H9 (cell line): ENCODE data around the gene MRPS6. TPM values are rescaled to one million over a fixed set of nuclear protein-coding genes. Genes with fewer than 3 reads are reported as not detected.

Source experiments
- DNase-seq: peaks from one replicate; pipeline ENCODE4 v3.0.0-alpha.2; 2017
- H2AFZ ChIP-seq: one replicate; pipeline ENCODE4 v1.6.1; 2013; ENCODE audit warnings: mild to moderate bottlenecking, low read length, control low read depth, moderate library complexity
- H2AK5ac ChIP-seq: 2 replicates; pipeline ENCODE4 v1.6.1; 2013; ENCODE audit warnings: low read length, control low read depth, mixed read lengths; ENCODE audit not compliant: insufficient read length
- H2BK120ac ChIP-seq: one replicate; pipeline ENCODE4 v1.6.1; 2013; ENCODE audit warnings: low read depth, mild to moderate bottlenecking, low read length, control low read depth, inconsistent platforms; ENCODE audit not compliant: poor library complexity, severe bottlenecking
- H2BK12ac ChIP-seq: 2 replicates; pipeline ENCODE4 v1.6.1; 2013; ENCODE audit warnings: low read length, control low read depth, mixed read lengths, low read depth; ENCODE audit not compliant: insufficient read length
- H2BK15ac ChIP-seq: 2 replicates; pipeline ENCODE4 v1.6.1; 2013; ENCODE audit warnings: low read depth, low read length, control low read depth
- H2BK20ac ChIP-seq: one replicate; pipeline ENCODE4 v1.6.1; 2013; ENCODE audit warnings: low read depth, mild to moderate bottlenecking, low read length, control low read depth, inconsistent platforms; ENCODE audit not compliant: poor library complexity, severe bottlenecking
- H2BK5ac ChIP-seq: 2 replicates; pipeline ENCODE4 v1.6.1; 2013; ENCODE audit warnings: low read length, control low read depth, mixed read lengths; ENCODE audit not compliant: insufficient read length
- H3K14ac ChIP-seq: 2 replicates; pipeline ENCODE4 v1.6.1; 2013; ENCODE audit warnings: low read length, control low read depth; ENCODE audit not compliant: insufficient read depth
- H3K18ac ChIP-seq: 2 replicates; pipeline ENCODE4 v1.6.1; 2013; ENCODE audit warnings: low read depth, mild to moderate bottlenecking, mixed read lengths, low read length, control low read depth; ENCODE audit not compliant: insufficient read length
- H3K23ac ChIP-seq: 2 replicates; pipeline ENCODE4 v1.6.1; 2013; ENCODE audit warnings: low read length, control low read depth, mixed read lengths, low read depth; ENCODE audit not compliant: insufficient read length
- H3K23me2 ChIP-seq: 2 replicates; pipeline ENCODE4 v1.6.1; 2013; ENCODE audit warnings: low read depth, mild to moderate bottlenecking, mixed read lengths, low read length, control low read depth; ENCODE audit not compliant: insufficient read length, poor library complexity, severe bottlenecking
- H3K27ac ChIP-seq: 2 replicates; pipeline ENCODE4 v1.5.1; 2013; ENCODE audit warnings: low read length, control low read depth, mixed read lengths, low read depth; ENCODE audit not compliant: insufficient read length
- H3K27me3 ChIP-seq: 2 replicates; pipeline ENCODE4 v1.6.1; 2013; ENCODE audit warnings: low read length, control low read depth, inconsistent platforms; ENCODE audit not compliant: insufficient read depth
- H3K4ac ChIP-seq: 2 replicates; pipeline ENCODE4 v1.6.1; 2013; ENCODE audit warnings: low read depth, mild to moderate bottlenecking, control low read depth, inconsistent platforms, low read length, moderate library complexity
- H3K4me1 ChIP-seq: 2 replicates; pipeline ENCODE4 v1.6.1; 2013; ENCODE audit warnings: low read length, control low read depth, inconsistent platforms; ENCODE audit not compliant: insufficient read depth
- H3K4me2 ChIP-seq: 2 replicates; pipeline ENCODE4 v1.6.1; 2013; ENCODE audit warnings: low read length, control low read depth, mixed read lengths; ENCODE audit not compliant: insufficient read length, insufficient read depth
- H3K56ac ChIP-seq: 2 replicates; pipeline ENCODE4 v1.6.1; 2013; ENCODE audit warnings: low read depth, mild to moderate bottlenecking, mixed read lengths, low read length, control low read depth; ENCODE audit not compliant: insufficient read length
- H3K79me1 ChIP-seq: 2 replicates; pipeline ENCODE4 v1.6.1; 2013; ENCODE audit warnings: low read depth, mild to moderate bottlenecking, moderate library complexity, low read length, control low read depth, inconsistent platforms; ENCODE audit not compliant: insufficient read depth, poor library complexity, severe bottlenecking
- H3K79me2 ChIP-seq: 2 replicates; pipeline ENCODE4 v1.6.1; 2013; ENCODE audit warnings: low read length, control low read depth, inconsistent platforms; ENCODE audit not compliant: insufficient read depth
- H3K9ac ChIP-seq: 2 replicates; pipeline ENCODE4 v1.6.1; 2013; ENCODE audit warnings: low read length, control low read depth, mixed read lengths; ENCODE audit not compliant: insufficient read length; ENCODE audit errors: extremely low read depth
- H3K9me3 ChIP-seq: one replicate; pipeline ENCODE4 v1.6.1; 2013; ENCODE audit warnings: low read depth, low read length, inconsistent platforms; ENCODE audit not compliant: control insufficient read depth
- H3T11ph ChIP-seq: one replicate; pipeline ENCODE4 v1.6.1; 2013; ENCODE audit warnings: mild to moderate bottlenecking, low read length, control low read depth, inconsistent platforms
- H4K20me1 ChIP-seq: one replicate; pipeline ENCODE4 v1.6.1; 2013; ENCODE audit not compliant: control insufficient read depth, insufficient read length, insufficient read depth
- H4K5ac ChIP-seq: 2 replicates; pipeline ENCODE4 v1.6.1; 2013; ENCODE audit warnings: low read depth, mild to moderate bottlenecking, mixed read lengths, low read length, control low read depth; ENCODE audit not compliant: insufficient read length
- H4K8ac ChIP-seq: replicated peaks from 2 replicates; pipeline ENCODE4 v1.6.1; 2013; ENCODE audit warnings: low read length, control low read depth, mixed read lengths, low read depth; ENCODE audit not compliant: insufficient read length
- H4K91ac ChIP-seq: 2 replicates; pipeline ENCODE4 v1.6.1; 2013; ENCODE audit warnings: low read depth, mild to moderate bottlenecking, moderate library complexity, mixed read lengths, low read length, control low read depth; ENCODE audit not compliant: insufficient read length
- H3K27ac Mint-ChIP-seq, 3 experiments: 2 replicates in 2 of 3; 3 replicates in 1 of 3; pipeline ENCODE4 v1.8.0; 2020 to 2021; ENCODE audit warnings: mixed read lengths in 3 of 3, mild to moderate bottlenecking in 1 of 3, moderate library complexity in 1 of 3
- H3K27me3 Mint-ChIP-seq: 2 replicates; pipeline ENCODE4 v1.8.0; 2021; ENCODE audit warnings: low read depth, mild to moderate bottlenecking, moderate library complexity, mixed read lengths
- H3K36me3 Mint-ChIP-seq, 3 experiments: 2 replicates in 2 of 3; 3 replicates in 1 of 3; pipeline ENCODE4 v1.8.0; 2020 to 2021; ENCODE audit warnings: low read depth in 3 of 3, mixed read lengths in 3 of 3; ENCODE audit not compliant: insufficient read depth in 1 of 3
- H3K4me1 Mint-ChIP-seq, 2 experiments: 2 replicates each; pipeline ENCODE4 v1.8.0; 2020; ENCODE audit warnings: mixed read lengths in 2 of 2
- H3K4me3 Mint-ChIP-seq, 2 experiments: 2 replicates in 1 of 2; 3 replicates in 1 of 2; pipeline ENCODE4 v1.8.0; 2020 to 2021; ENCODE audit warnings: mild to moderate bottlenecking in 2 of 2, mixed read lengths in 2 of 2, moderate library complexity in 1 of 2
- H3K9me3 Mint-ChIP-seq, 2 experiments: 2 replicates in 1 of 2; 3 replicates in 1 of 2; pipeline ENCODE4 v1.8.0; 2020; ENCODE audit warnings: mild to moderate bottlenecking in 2 of 2, mixed read lengths in 2 of 2, moderate library complexity in 1 of 2
- CTCF ChIP-seq: fragments of 200-600 bp; sonication (generic); conservative IDR thresholded peaks from 3 replicates; pipeline ENCODE4 v1.8.0; 2021; ENCODE audit warnings: antibody characterized with exemption, mild to moderate bottlenecking
- WGBS: extraction: QIAGEN DNeasy Blood & Tissue Kit; methylation state at CpG from one replicate; pipeline ENCODE4 v1.1.7; 2013; ENCODE audit warnings: missing lambda C conversion rate, low lambda C conversion rate, mixed read lengths; ENCODE audit not compliant: insufficient read length; ENCODE audit errors: extremely low coverage; 5-methylcytosine and 5-hydroxymethylcytosine counted together
- total RNA-seq: library from RNA; stranded (reverse); gene quantifications from 2 replicates; pipeline ENCODE4 v1.2.1, GENCODE V29; 2021

Gene MRPS6
- total RNA-seq, 1 experiment from 2014 or later = 83.2 TPM

GRCh38 chr21:34035619-34036354, 37.6 kb upstream of the MRPS6 start:
- H3K79me1 ChIP-seq = no peaks in the 10 kb centered on the region

More at GRCh38 chr21:34035619-34036354, 37.6 kb upstream of the MRPS6 start:
- Histone ChIP-seq H3K4me2 (no peak overlapping the region), H3K4me1 (peaks cover 5% of the 10 kb centered on the region; the same call in 1 of the 2 replicates), H3K14ac (no peak overlapping the region; the same call in 1 of the 2 replicates), H3K4ac (no peak overlapping the region), H3K18ac (no peak overlapping the region), H3K56ac (no peak overlapping the region), H2AK5ac (no peak overlapping the region), H2BK5ac (no peak overlapping the region), H3K27ac (no peak overlapping the region), H3K9me3 (no peaks in the 10 kb centered on the region), H2AFZ (no peak overlapping the region), H3K27me3 (no peaks in the 10 kb centered on the region), H4K20me1 (no peaks in the 10 kb centered on the region), H2BK120ac (no peak overlapping the region), H4K8ac (no peak overlapping the region), H2BK20ac (no peak overlapping the region), H4K91ac (no peak overlapping the region), H4K5ac (no peak overlapping the region), H2BK15ac (no peak overlapping the region), H3K23ac (no peak overlapping the region), H3K9ac (no peak overlapping the region), H3K79me2 (no peaks in the 10 kb centered on the region), H2BK12ac (no peak overlapping the region), H3K23me2 (peaks cover 3% of the 10 kb centered on the region), H3T11ph (no peak overlapping the region)
- peaks cover 15 to 18% of the 10 kb centered on the region in 2 experiments for H3K4me1 Mint-ChIP-seq
- H3K27me3 Mint-ChIP-seq = no peaks in the 10 kb centered on the region; the same call in 1 of the 2 replicates
- H3K36me3 Mint-ChIP-seq = no peaks in the 10 kb centered on the region
- WGBS = no CpG with 5 or more reads among the region's 8 CpGs
- TF ChIP-seq CTCF = no peak
- H3K27ac Mint-ChIP-seq = no peak overlapping the region
- no peaks in the 10 kb centered on the region; a peak in 1 of 5 replicates for H3K9me3 Mint-ChIP-seq
- DNase-seq = no peak
- no peak overlapping the region for H3K4me3 Mint-ChIP-seq
